ENCODE data around the gene GRAMD2A.

GRAMD2A gene

GRCh38 chr15:72198356-72199204, 993 bp upstream of the GRAMD2A start:
- TF ChIP-seq CTCF (IDR thresholded peaks at IDR 0.05), result no peak
- no peak overlapping the region for H3K4me3 ChIP-seq
- no peak for DNase-seq (ENCODE audit: low spot score)
- no peak overlapping the region for H3K27ac ChIP-seq

DNA sequence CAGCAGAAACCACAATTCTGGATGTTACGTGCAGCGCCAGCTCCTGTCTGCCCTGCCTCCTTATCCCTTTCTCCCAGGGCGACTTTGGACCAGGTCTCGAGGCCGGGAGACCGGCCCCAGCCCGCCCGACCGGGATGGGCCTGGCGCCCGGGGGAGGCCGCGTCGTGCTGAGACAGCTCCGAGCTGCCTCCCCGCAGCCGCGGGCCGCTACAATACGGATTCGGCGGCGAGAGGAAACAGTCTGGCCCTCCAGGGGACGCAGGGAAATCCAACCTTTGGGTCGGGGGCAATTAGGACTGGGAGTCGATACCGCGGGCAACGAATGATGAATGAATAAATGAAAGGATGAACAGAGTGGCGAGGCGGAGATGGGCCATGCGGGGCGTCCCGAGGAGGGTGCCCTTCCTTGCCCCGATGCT, 537 bp downstream of the GRAMD2A start:
- Histone ChIP-seq H3K4me3 (peak overlapping the region; percentile 76), H3K27ac (no peak overlapping the region)
- no peak for TF ChIP-seq CTCF (IDR thresholded peaks at IDR 0.05)
- DNase-seq (ENCODE audit: low spot score), result no peak

DNA sequence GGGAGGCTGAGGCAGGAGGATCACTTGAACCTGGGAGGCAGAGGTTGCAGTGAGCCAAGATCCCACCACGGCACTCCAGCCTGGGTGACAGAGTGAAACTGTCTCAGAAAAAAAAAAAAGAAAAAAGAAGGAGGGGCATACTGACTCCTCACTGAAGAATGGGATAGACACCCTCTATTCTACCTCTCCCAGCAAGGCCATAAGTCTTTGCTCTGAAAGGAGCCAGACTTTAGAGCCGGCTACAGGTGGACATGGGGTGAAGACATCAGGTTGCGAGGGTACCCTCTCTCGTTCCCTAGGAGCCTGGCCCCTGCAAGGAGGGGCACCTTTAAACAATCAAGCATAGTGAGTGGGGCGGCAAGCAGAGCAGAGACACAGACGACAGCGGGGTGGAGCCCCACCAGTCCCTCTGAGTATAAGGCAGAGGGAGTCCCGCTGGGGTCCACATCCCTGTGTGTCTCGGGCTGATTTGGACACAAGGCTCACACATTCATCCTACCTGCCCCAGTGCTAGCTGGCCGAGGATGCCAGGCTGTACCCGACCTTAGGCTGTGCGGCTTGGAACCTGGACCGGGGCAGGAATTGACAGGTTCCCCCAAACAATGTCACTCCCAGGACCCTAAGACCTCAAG, 1.1 kb downstream of the GRAMD2A start:
- Histone ChIP-seq H3K4me3 (peak overlapping the region; percentile 76), H3K27ac (no peak overlapping the region)
- no peak for TF ChIP-seq CTCF (IDR thresholded peaks at IDR 0.05)
- DNase-seq (ENCODE audit: low spot score), result peak; percentile 73

GRCh38 chr15:72195101-72195511, 2.5 kb downstream of the GRAMD2A start:
- no peak for TF ChIP-seq CTCF (IDR thresholded peaks at IDR 0.05)
- Histone ChIP-seq H3K27ac (no peak overlapping the region), H3K4me3 (no peak overlapping the region)
- no peak for DNase-seq (ENCODE audit: low spot score)

- no peak for TF ChIP-seq CTCF (IDR thresholded peaks at IDR 0.05)
- Histone ChIP-seq H3K27ac (no peak overlapping the region), H3K4me3 (no peak overlapping the region)
- DNase-seq (ENCODE audit: low spot score), result no peak
These were observed 3.7 kb downstream of the GRAMD2A start for GRCh38 chr15:72193836-72194396.

- DNase-seq (ENCODE audit: low spot score), result no peak
- H3K4me3 ChIP-seq, result no peak overlapping the region
- TF ChIP-seq CTCF (IDR thresholded peaks at IDR 0.05), result no peak
- no peak overlapping the region for H3K27ac ChIP-seq
These were observed 5.2 kb downstream of the GRAMD2A start for GRCh38 chr15:72192416-72192815.
